Activated CD8-positive, alpha-beta memory T cell treated with anti-CD3 and anti-CD28 coated beads for 24 hours (primary cell): ENCODE measurements around the gene ZNF18.

ENCODE experiments used
- DNase-seq: peaks from one replicate; pipeline ENCODE4 v3.0.0-alpha.2; 2020

The ZNF18 gene

GRCh38 chr17:11997147-11997971 lies at the start of gene ZNF18:
Gene ZNF18 (minus strand): TSS chr17:11997475. CDS start chr17:11992829, 4,646 bp downstream.
- DNase-seq: peak; percentile 96

- no peak for DNase-seq
Measured at GRCh38 chr17:12046786-12047185, 49.5 kb upstream of the ZNF18 start.

- no peak for DNase-seq
Measured at GRCh38 chr17:12043702-12044101, 46.4 kb upstream of the ZNF18 start.

GRCh38 chr17:12041312-12041711 lies 44.0 kb upstream of the ZNF18 start:
- no peak for DNase-seq

- DNase-seq: no peak
Measured at GRCh38 chr17:12040478-12040877, 43.2 kb upstream of the ZNF18 start.

- no peak for DNase-seq
Measured at GRCh38 chr17:12037970-12038369, 40.7 kb upstream of the ZNF18 start.

GRCh38 chr17:12035673-12036072 lies 38.4 kb upstream of the ZNF18 start:
- no peak for DNase-seq

GRCh38 chr17:12034538-12034937 lies 37.3 kb upstream of the ZNF18 start:
- no peak for DNase-seq

- DNase-seq: no peak
Measured at GRCh38 chr17:12028611-12029010, 31.3 kb upstream of the ZNF18 start.

GRCh38 chr17:12027658-12028057 lies 30.4 kb upstream of the ZNF18 start:
- no peak for DNase-seq

- DNase-seq: no peak
Measured at GRCh38 chr17:12024327-12024726, 27.1 kb upstream of the ZNF18 start.

GRCh38 chr17:12022310-12022709 lies 25.0 kb upstream of the ZNF18 start:
- no peak for DNase-seq

- no peak for DNase-seq
Measured at GRCh38 chr17:12021623-12022140, 24.4 kb upstream of the ZNF18 start.

GRCh38 chr17:12020642-12021622 lies 23.7 kb upstream of the ZNF18 start, which contains the start of gene MAP2K4:
Gene MAP2K4 (plus strand): TSS chr17:12020877. CDS start chr17:12020887, 10 bp downstream.
- DNase-seq: peak; percentile 99

GRCh38 chr17:12007466-12007865 lies 10.2 kb upstream of the ZNF18 start:
- DNase-seq: no peak

GRCh38 chr17:11999696-12000095 lies 2.4 kb upstream of the ZNF18 start:
- no peak for DNase-seq

- DNase-seq: no peak
Measured at GRCh38 chr17:11997972-11998233, 628 bp upstream of the ZNF18 start.

GRCh38 chr17:11996722-11997146 lies 541 bp downstream of the ZNF18 start:
- DNase-seq: no peak

- DNase-seq: no peak
Measured at GRCh38 chr17:11991461-11991860, 5.8 kb downstream of the ZNF18 start.

- DNase-seq: no peak
Measured at GRCh38 chr17:11990363-11990983, 6.8 kb downstream of the ZNF18 start.

- DNase-seq: no peak
Measured at GRCh38 chr17:11986942-11987329, 10.3 kb downstream of the ZNF18 start.

GRCh38 chr17:11986179-11986941 lies 10.9 kb downstream of the ZNF18 start:
- DNase-seq: no peak
